Activated effector memory CD4-positive, alpha-beta T cell treated with Interleukin-2 at 50 U/mL for 16 hours (primary cell): Measurements from ENCODE around the gene FOXO3B.
"Not testable (repeated sequence)": the region's sequence is repeated elsewhere in the genome, so short reads cannot be mapped to it uniquely, and the experiment has no call there.

Experiments used
- DNase-seq: peaks from one replicate; pipeline ENCODE4 v3.0.0-alpha.2; 2020

FOXO3B gene

DNA sequence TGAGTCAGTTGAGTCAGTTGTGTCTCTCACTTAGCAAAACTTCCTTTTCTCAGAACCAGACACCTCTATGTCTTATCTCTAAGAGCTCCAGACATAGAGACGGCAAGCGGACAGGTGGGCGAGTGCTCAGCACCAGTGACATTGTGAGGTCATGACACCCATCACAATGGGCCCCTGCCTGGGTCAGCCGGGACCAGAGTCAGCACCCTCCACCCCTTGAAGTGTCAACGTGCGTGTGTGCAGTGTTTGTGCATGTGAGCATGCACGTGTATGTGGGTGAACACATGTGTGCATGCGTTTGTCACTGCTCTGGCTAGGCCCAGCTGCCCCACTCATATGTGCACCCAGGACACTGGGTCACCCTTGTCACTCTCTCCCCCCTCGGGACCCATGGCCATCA lies 37.8 kb downstream of the FOXO3B start, which contains the start of gene TBC1D28:
Gene TBC1D28, minus strand, starts transcription at position 101 of the 400 bp plus-strand sequence. CDS start 3,039 bp downstream, outside the sequence.
- not testable (repeated sequence) for DNase-seq

GRCh38 chr17:18643124-18643523 lies 39.0 kb downstream of the FOXO3B start:
- not testable (repeated sequence) for DNase-seq

DNA sequence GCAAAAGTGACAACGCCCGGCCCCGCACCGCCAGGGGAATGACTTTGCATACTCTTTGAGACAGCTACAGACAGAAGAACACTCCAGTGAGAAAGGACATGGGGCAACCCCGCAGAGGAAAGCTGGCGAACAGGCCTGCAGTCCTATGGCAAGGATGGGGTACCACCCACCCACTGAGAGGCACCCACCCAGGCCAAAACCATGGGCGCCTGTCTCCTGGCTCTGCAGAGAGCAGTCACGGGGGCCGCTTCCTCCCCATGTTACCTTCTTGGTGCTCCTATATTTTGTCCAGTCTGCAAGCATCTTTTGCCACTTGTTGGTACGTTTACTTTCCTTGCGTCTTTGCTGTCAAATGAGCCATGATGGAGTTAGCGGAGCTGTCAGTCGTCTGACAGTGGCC lies 43.8 kb downstream of the FOXO3B start:
- DNase-seq = not testable (repeated sequence)

DNA sequence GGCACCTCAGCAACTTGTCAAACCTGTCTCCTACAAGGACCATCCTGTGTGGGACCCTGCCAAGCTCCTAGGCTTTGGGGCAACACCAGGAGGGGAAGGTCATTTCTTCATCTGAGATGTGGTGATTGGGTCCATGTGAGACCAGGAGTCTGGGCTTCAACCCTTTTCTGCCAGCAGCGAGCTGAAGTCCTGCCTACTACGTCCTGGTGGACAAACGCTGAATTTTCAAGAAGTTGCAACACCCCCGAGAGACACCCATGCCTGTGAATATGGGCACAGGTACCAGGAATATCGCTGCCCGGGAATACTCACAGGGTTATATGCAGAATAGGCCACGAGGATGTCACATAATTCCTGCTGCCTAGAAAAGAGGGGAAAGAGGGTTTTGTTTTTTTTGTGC lies 45.9 kb downstream of the FOXO3B start:
- not testable (repeated sequence) for DNase-seq

- DNase-seq = not testable (repeated sequence)
Measured at GRCh38 chr17:18635773-18636172, 46.3 kb downstream of the FOXO3B start.

DNA sequence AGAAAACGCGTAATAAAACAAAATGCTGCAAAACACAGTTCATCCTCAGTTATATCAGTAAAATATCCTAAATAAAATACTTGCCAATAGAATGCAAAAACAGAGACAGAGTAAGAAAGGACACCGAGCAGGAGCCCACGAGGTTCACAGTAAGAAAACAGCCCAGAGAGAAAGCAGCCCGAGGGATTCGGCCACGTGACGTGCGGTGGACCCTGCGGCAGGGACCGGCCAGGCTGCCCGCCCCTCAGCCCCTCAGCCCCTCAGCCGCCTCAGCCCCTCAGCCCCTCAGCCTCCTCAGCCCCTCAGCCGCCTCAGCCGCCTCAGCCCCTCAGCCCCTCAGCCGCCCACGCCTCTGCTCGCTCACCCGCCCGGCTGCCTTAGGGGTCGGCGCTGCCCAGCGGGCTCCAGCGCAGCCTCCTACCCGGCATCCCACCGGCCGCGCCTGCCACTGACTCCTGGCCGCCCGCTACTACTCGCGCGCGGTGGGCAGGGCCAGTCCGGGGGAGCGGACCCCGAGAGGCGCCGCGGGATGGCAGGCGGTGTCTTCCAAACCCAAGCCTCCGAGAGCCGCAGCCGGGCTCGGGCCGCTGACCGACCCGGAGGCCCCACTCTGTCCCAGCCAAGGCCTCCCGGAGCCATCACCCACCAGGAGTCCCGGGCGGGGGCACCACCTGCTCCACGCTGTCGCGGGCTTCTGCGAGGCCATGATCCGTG lies 47.4 kb downstream of the FOXO3B start:
- DNase-seq = not testable (repeated sequence)
